CD4-positive, alpha-beta T cell (primary cell): ENCODE measurements around the gene KRT14. TPM values are rescaled to one million over a fixed set of nuclear protein-coding genes. Genes with fewer than 3 reads are reported as not detected.
"Not testable (repeated sequence)": the region's sequence is repeated elsewhere in the genome, so short reads cannot be mapped to it uniquely, and the experiment has no call there.

Experiments
- ATAC-seq: fragments of 200-7000 bp; cut with Tn5 transposase; one replicate; pipeline ENCODE4 v1.10.0; 2022; ENCODE audit warnings: mild to moderate bottlenecking; ENCODE audit not compliant: poor library complexity
- CTCF ChIA-PET: fragments of 350-600 bp; sonication (Branson Sonifier 250); formaldehyde crosslinking; loops from one replicate; lab custom pipeline; 2021; ENCODE audit warnings: antibody characterized with exemption, inconsistent platforms; lab: Charles Lee
- POLR2A ChIA-PET: fragments of 350-600 bp; sonication (Branson Sonifier 250); formaldehyde crosslinking; loops from one replicate; lab custom pipeline; 2021; ENCODE audit warnings: antibody characterized with exemption, inconsistent platforms; lab: Charles Lee
- DNase-seq, 14 experiments: peaks; one replicate each; pipeline ENCODE4 v3.0.0-alpha.2; 2013 to 2020; ENCODE audit warnings: mixed read lengths in 2 of 14
- H3K27ac ChIP-seq, 2 donors: one replicate each; pipeline versions ENCODE4 v1.5.1 to v1.7.0; 2013; ENCODE audit warnings: low read length in 2 of 2, low read depth in 1 of 2, mild to moderate bottlenecking in 1 of 2
- H3K27me3 ChIP-seq, 2 experiments: 1 replicate in 1 of 2; 2 replicates in 1 of 2; pipeline versions ENCODE4 v1.6.1 to v1.7.0; 2013; ENCODE audit warnings: low read length in 2 of 2, control low read depth in 1 of 2, mild to moderate bottlenecking in 1 of 2, moderate library complexity in 1 of 2; ENCODE audit not compliant: insufficient read depth in 2 of 2, control insufficient read depth in 1 of 2
- H3K36me3 ChIP-seq: one replicate; pipeline ENCODE4 v1.6.1; 2013; ENCODE audit warnings: low read length, control low read depth; ENCODE audit not compliant: insufficient read depth
- H3K4me1 ChIP-seq: one replicate; pipeline ENCODE4 v1.6.1; 2013; ENCODE audit warnings: low read length, control low read depth; ENCODE audit not compliant: insufficient read depth
- H3K4me3 ChIP-seq: one replicate; pipeline ENCODE4 v1.5.1; 2013; ENCODE audit warnings: mild to moderate bottlenecking, low read length, moderate library complexity
- H3K9me3 ChIP-seq, 2 experiments: 1 replicate in 1 of 2; 2 replicates in 1 of 2; pipeline versions ENCODE4 v1.6.1 to v1.7.0; 2013; ENCODE audit warnings: low read length in 2 of 2, mild to moderate bottlenecking in 2 of 2, control low read depth in 1 of 2, moderate library complexity in 1 of 2; ENCODE audit not compliant: control insufficient read depth in 1 of 2, insufficient read depth in 1 of 2
- H3K27ac Mint-ChIP-seq: one replicate; pipeline ENCODE4 v1.8.0; 2020; ENCODE audit warnings: mixed read lengths
- H3K27me3 Mint-ChIP-seq: one replicate; pipeline ENCODE4 v1.8.0; 2021; ENCODE audit warnings: mixed read lengths
- H3K36me3 Mint-ChIP-seq: one replicate; pipeline ENCODE4 v1.8.0; 2021; ENCODE audit warnings: low read depth, mixed read lengths
- H3K4me1 Mint-ChIP-seq: one replicate; pipeline ENCODE4 v1.8.0; 2021; ENCODE audit warnings: low read depth, mixed read lengths
- H3K4me3 Mint-ChIP-seq: one replicate; pipeline ENCODE4 v1.8.0; 2020; ENCODE audit warnings: mild to moderate bottlenecking, mixed read lengths
- H3K9me3 Mint-ChIP-seq: one replicate; pipeline ENCODE4 v1.8.0; 2020; ENCODE audit warnings: mixed read lengths
- intact Hi-C, 2 experiments: fragments of 100-400 bp; cut with DNase I in 1 of 2; cut with micrococcal nuclease in 1 of 2; formaldehyde crosslinking; loops; one replicate each; pipeline versions ENCODE4 v1.15.1 to v1.9.0; 2023 to 2025; cut with DNase I, micrococcal nuclease
- total RNA-seq, 174 experiments: library from RNA in 2 of 174; stranded (reverse) in 2 of 174; gene quantifications; one replicate each; pipeline ENCODE4 v1.2.3 and lab custom pipeline; 2021 to 2026
- TF ChIP-seq, protein P1 (sequence below): fragments of 200-600 bp; IDR thresholded peaks from one replicate; pipeline ENCODE4 v1.8.0; 2022; ENCODE audit warnings: antibody characterized with exemption, mild to moderate bottlenecking

The KRT14 gene
- total RNA-seq, 2 experiments from 2014 or later = not detected

DNA sequence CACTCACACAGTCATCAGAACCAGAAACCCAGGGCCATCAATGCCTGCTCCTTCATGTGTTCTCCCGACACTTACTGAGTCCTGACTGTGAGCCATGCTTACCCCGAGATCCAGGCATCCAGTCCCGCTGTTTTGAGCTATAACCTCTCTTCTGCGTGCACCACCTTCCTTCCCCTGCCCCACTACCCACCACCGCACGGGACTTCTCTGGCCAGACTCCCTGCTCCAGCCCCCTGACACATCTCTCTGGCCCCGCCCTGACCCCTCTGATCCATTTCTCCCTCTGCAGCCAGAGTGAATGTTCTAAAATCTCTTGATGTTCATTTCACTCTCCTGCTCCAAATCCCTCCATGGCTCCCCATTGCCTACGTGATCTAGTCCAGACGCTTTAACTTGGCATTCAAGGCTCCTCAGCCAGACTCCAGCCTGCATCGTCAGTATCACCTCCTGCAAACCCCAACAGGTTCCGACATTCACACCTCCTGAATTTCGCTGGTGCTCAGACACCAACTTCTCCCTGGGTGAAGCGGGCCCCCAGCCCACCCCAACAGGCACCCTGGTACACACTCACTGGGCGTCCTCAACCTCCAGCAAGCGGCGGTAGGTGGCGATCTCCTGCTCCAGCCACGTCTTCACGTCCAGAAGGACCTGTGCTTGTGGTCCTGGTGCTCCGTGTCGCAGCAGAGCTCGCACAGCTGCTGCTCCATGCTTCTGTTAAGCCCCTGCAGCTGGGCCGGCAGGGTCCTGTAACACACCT, 40.8 kb upstream of the KRT14 start:
- POLR2A ChIA-PET = no interaction called here
- DNase-seq = no peak
- TF ChIP-seq, protein P1, sequence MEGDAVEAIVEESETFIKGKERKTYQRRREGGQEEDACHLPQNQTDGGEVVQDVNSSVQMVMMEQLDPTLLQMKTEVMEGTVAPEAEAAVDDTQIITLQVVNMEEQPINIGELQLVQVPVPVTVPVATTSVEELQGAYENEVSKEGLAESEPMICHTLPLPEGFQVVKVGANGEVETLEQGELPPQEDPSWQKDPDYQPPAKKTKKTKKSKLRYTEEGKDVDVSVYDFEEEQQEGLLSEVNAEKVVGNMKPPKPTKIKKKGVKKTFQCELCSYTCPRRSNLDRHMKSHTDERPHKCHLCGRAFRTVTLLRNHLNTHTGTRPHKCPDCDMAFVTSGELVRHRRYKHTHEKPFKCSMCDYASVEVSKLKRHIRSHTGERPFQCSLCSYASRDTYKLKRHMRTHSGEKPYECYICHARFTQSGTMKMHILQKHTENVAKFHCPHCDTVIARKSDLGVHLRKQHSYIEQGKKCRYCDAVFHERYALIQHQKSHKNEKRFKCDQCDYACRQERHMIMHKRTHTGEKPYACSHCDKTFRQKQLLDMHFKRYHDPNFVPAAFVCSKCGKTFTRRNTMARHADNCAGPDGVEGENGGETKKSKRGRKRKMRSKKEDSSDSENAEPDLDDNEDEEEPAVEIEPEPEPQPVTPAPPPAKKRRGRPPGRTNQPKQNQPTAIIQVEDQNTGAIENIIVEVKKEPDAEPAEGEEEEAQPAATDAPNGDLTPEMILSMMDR = no peak
- intact Hi-C loops = no loop called here
- Mint-ChIP-seq H3K27me3 (peaks cover 5% of the 10 kb centered on the region), H3K4me1 (no peaks in the 10 kb centered on the region), H3K27ac (no peak overlapping the region), H3K4me3 (no peak overlapping the region), H3K36me3 (no peaks in the 10 kb centered on the region), H3K9me3 (no peaks in the 10 kb centered on the region)
- Histone ChIP-seq H3K27me3 (no peaks in the 10 kb centered on the region), H3K4me1 (no peaks in the 10 kb centered on the region), H3K4me3 (no peak overlapping the region), H3K27ac (no peak overlapping the region), H3K36me3 (no peaks in the 10 kb centered on the region), H3K9me3 (no peaks in the 10 kb centered on the region)
- CTCF ChIA-PET = no interaction called here
- no peak for ATAC-seq

DNA sequence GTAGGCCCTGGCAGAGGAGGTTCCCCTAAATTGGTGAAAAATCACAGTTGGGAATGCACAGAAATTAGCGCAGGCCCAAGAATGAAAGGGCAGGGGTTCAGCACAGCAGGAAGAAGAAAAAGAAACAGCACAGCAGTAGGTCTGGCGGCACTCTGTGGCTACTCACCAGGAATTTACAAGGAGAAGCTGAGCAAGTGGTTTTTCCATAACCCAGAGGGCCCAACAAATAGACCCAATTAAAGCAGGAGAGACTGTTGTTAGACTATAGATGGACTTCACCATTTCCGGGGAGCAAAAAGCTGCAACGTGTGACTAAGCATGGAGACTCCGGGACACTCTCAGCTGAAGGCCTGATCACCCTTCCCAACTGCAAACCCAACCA, 40.2 kb upstream of the KRT14 start:
- H3K27me3 ChIP-seq, POLR2A ChIA-PET, H3K36me3 Mint-ChIP-seq, H3K27me3 Mint-ChIP-seq, H3K27ac Mint-ChIP-seq, ATAC-seq, intact Hi-C loops, H3K9me3 Mint-ChIP-seq, H3K4me1 ChIP-seq, H3K4me3 ChIP-seq, H3K27ac ChIP-seq, CTCF ChIA-PET, DNase-seq, H3K36me3 ChIP-seq, H3K4me3 Mint-ChIP-seq, H3K9me3 ChIP-seq, H3K4me1 Mint-ChIP-seq: not testable (repeated sequence)

DNA sequence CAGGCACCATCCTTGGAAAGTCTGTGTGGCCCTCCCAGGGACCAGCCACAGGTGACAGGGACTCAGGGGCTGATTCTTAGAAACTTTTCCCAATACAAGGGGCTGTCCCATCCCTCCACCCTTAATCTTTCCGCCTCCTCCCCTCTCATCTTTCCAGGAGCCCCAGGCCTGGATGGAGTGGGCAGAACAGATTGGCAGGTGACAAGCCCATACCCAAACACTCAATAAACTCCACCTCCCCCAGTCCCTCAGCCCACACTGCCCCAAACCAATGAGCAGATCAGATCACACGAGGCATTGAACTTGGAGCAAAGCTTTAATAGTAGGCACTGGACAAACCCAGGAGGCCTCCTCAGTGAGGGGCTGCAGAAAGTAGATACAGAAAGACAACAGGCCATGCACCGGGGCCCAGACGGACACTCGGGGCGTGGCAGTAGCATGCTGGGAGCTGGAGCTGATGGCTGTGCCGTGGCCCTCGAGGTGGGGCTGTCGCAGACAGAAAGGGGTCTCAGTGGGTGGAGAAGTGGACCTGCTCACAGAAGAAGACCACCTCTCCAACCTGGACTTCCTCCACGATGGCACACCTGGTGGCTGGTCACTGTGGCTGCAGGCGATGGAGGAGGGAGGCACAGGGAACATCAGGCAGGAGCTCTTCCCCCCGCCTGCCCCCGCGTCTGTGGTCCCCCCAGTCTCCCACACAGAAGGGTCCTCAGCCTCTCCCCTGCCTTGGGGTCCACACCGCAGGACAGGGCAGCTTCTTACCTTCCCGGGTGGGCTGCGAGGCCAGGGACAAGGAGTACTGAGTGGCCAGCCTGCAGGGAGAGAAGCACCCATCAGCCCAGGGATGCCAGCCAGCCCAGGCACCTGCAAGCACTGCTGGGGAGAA, 39.6 kb upstream of the KRT14 start:
- H3K4me1 ChIP-seq, H3K27me3 ChIP-seq, intact Hi-C loops, H3K9me3 Mint-ChIP-seq, H3K9me3 ChIP-seq, CTCF ChIA-PET, H3K36me3 Mint-ChIP-seq, ATAC-seq, H3K4me3 ChIP-seq, H3K27ac ChIP-seq, DNase-seq, H3K27ac Mint-ChIP-seq, POLR2A ChIA-PET, H3K4me3 Mint-ChIP-seq, H3K27me3 Mint-ChIP-seq, H3K36me3 ChIP-seq, H3K4me1 Mint-ChIP-seq: not testable (repeated sequence)

DNA sequence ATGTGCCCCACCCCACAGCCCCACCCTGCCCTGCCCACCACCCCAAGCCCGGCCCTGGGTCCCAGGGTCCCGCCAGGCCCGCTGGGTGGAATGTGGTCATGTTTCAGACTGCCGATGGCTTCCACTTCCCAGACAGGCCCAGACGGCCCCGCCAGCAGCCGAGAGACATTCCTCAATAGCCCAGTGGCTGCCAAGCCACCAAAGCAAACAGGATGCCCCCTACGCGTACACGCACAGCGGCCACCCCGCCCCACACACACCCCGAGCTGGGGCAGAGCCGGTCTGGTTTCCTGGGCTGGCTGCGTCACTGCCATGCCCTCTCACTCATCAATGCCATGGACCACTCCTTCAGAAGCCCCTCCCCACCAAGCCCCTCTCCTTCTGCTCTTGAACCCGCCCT, 38.9 kb upstream of the KRT14 start:
- no peak overlapping the region for H3K4me3 ChIP-seq
- no peaks in the 10 kb centered on the region for H3K36me3 ChIP-seq
- Mint-ChIP-seq H3K4me3 (no peak overlapping the region), H3K9me3 (no peaks in the 10 kb centered on the region), H3K36me3 (no peaks in the 10 kb centered on the region), H3K4me1 (no peaks in the 10 kb centered on the region), H3K27ac (no peak overlapping the region), H3K27me3 (peaks cover 5% of the 10 kb centered on the region)
- ChIA-PET POLR2A (no interaction called here), CTCF (no interaction called here)
- H3K27ac ChIP-seq = no peak overlapping the region
- H3K4me1 ChIP-seq = no peaks in the 10 kb centered on the region
- TF ChIP-seq, protein P1 = no peak
- H3K9me3 ChIP-seq = no peaks in the 10 kb centered on the region
- intact Hi-C loops = no loop called here
- peak in 1 of 14 experiments; percentile 25 for DNase-seq
- ATAC-seq = no peak
- no peaks in the 10 kb centered on the region for H3K27me3 ChIP-seq
